ENCODE data around the gene EPAS1. TPM values are rescaled to one million over a fixed set of nuclear protein-coding genes. Genes with fewer than 3 reads are reported as not detected.

EPAS1 gene
- total and polyA plus RNA-seq, 2 of the 8 experiments (the other 6 are each of a cell fraction or from before 2014, with no cell fraction given) = 2.0 to 4.9 TPM

- POLR2A ChIA-PET (ENCODE audit: partially characterized antibody) = no interaction called here
- no peak for DNase-seq (ENCODE audit: low read depth in 1 of 2, low spot score in 2 of 2)
- no peak overlapping the region for H2BK12ac ChIP-seq (ENCODE audit: low read depth, low read length)
- no peak overlapping the region for H2BK120ac ChIP-seq (replicated peaks; ENCODE audit: low read depth, low read length)
- no peak overlapping the region for H3K27ac ChIP-seq (ENCODE audit: low read depth, low read length)
- no peak overlapping the region for H2BK5ac ChIP-seq (ENCODE audit: low read depth, low read length)
- no peaks in the 10 kb centered on the region; a peak in 1 of 7 replicates for H3K27me3 ChIP-seq (replicated peaks in 1 of 4; ENCODE audit: control insufficient read depth in 3 of 4, extremely low read depth in 1 of 4, insufficient read depth in 3 of 4, low read length in 3 of 4)
- no peak overlapping the region for H2BK15ac ChIP-seq (ENCODE audit: low read length)
- H4K91ac ChIP-seq (replicated peaks; ENCODE audit: insufficient read length, low read length) = no peak overlapping the region
- no peak overlapping the region for H2AFZ ChIP-seq (ENCODE audit: low read length)
- H3K4me2 ChIP-seq (ENCODE audit: insufficient read depth in 1 of 2, low read depth in 2 of 2, low read length in 2 of 2) = no peak overlapping the region
- no peak overlapping the region for H4K5ac ChIP-seq (ENCODE audit: insufficient read length, low read depth, low read length)
- no peak overlapping the region for H3K9ac ChIP-seq (replicated peaks in 1 of 4; ENCODE audit: extremely low read depth in 1 of 4, low read depth in 3 of 4, low read length in 3 of 4)
- no peak overlapping the region for H3K18ac ChIP-seq (ENCODE audit: extremely low read depth, low read length)
- no peaks in the 10 kb centered on the region for H3K36me3 ChIP-seq (ENCODE audit: control insufficient read depth in 2 of 4, insufficient read depth in 4 of 4, low read length in 3 of 4)
- no peaks in the 10 kb centered on the region for H3K79me2 ChIP-seq (ENCODE audit: control insufficient read depth in 1 of 2, insufficient read depth in 2 of 2, low read length in 2 of 2)
- FAIRE-seq = no peak
- H3K14ac ChIP-seq (ENCODE audit: insufficient read length) = no peak overlapping the region
- H2BK20ac ChIP-seq (ENCODE audit: low read length) = no peak overlapping the region; the same call in 1 of the 2 replicates
- H2AK5ac ChIP-seq (ENCODE audit: low read depth, low read length) = no peak overlapping the region
- no peaks in the 10 kb centered on the region for H3K79me1 ChIP-seq (ENCODE audit: low read depth, low read length)
- no peak overlapping the region for H3K56ac ChIP-seq (replicated peaks; ENCODE audit: insufficient read length, low read depth, low read length)
- H4K20me1 ChIP-seq (replicated peaks in 1 of 2; ENCODE audit: control insufficient read depth in 1 of 2, insufficient read depth in 2 of 2, low read length in 2 of 2) = no peaks in the 10 kb centered on the region
- CTCF ChIA-PET (ENCODE audit: partially characterized antibody) = interaction anchor here (0.6 to 1.1 kb wide), 2 partner anchors 21 to 90 kb away, joined by 3 read pairs; partner anchors contain the start of gene EPAS1
- no peaks in the 10 kb centered on the region; the same call in 1 of the 2 replicates for H3K23me2 ChIP-seq (ENCODE audit: low read depth, low read length)
- H3K4ac ChIP-seq (replicated peaks; ENCODE audit: insufficient read length, low read depth, low read length) = no peak overlapping the region
- no peak overlapping the region for H4K8ac ChIP-seq (ENCODE audit: extremely low read depth, insufficient read depth, low read length)
- no peak overlapping the region for H3K4me3 ChIP-seq (ENCODE audit: extremely low read depth in 1 of 4, insufficient read depth in 2 of 4, low read depth in 3 of 4, low read length in 4 of 4)
- H3K23ac ChIP-seq (ENCODE audit: insufficient read length) = no peak overlapping the region
- H3K9me3 ChIP-seq (ENCODE audit: insufficient read depth in 2 of 2, low read depth in 1 of 2, low read length in 1 of 2) = no peaks in the 10 kb centered on the region
- no peaks in the 10 kb centered on the region for H3K4me1 ChIP-seq (replicated peaks in 1 of 4; ENCODE audit: control insufficient read depth in 3 of 4, insufficient read depth in 4 of 4, low read length in 3 of 4)
- WGBS, 2 experiments (ENCODE audit: extremely low coverage in 1 of 2, insufficient coverage in 1 of 2, insufficient read length in 1 of 2, insufficient replicate concordance in 2 of 2, low coverage in 1 of 2, low lambda C conversion rate in 2 of 2, missing lambda C conversion rate in 1 of 2) = 94% methylated on average over 3 of the region's 3 CpGs; no CpG with 5 or more reads in 1 of the 2 experiments
Observed at GRCh38 chr2:46387292-46387691, 90.1 kb downstream of the EPAS1 start.
